Neuronal stem cell (in vitro differentiated cells): ENCODE measurements around the gene TP63.

ENCODE experiments used
- DNase-seq: peaks from one replicate; pipeline ENCODE4 v3.0.0-alpha.2; 2013; ENCODE audit warnings: low spot score
- H2AFZ ChIP-seq: one replicate; pipeline ENCODE4 v1.6.1; 2013; ENCODE audit warnings: mild to moderate bottlenecking, low read length, inconsistent platforms
- H2AK5ac ChIP-seq: 2 replicates; pipeline ENCODE4 v1.6.1; 2013; ENCODE audit warnings: low read depth, mild to moderate bottlenecking, inconsistent platforms, low read length, moderate library complexity, mixed read lengths
- H2BK120ac ChIP-seq: 2 replicates; pipeline ENCODE4 v1.6.1; 2013; ENCODE audit warnings: low read depth, mild to moderate bottlenecking, inconsistent platforms, low read length, moderate library complexity, mixed read lengths
- H2BK12ac ChIP-seq: one replicate; pipeline ENCODE4 v1.6.1; 2013; ENCODE audit warnings: low read length, inconsistent platforms
- H2BK15ac ChIP-seq: 2 replicates; pipeline ENCODE4 v1.6.1; 2013; ENCODE audit warnings: mild to moderate bottlenecking, low read length, inconsistent platforms, mixed read lengths
- H2BK5ac ChIP-seq: one replicate; pipeline ENCODE4 v1.6.1; 2013; ENCODE audit warnings: inconsistent platforms, mild to moderate bottlenecking, low read length, moderate library complexity
- H3K14ac ChIP-seq: one replicate; pipeline ENCODE4 v1.6.1; 2013; ENCODE audit warnings: low read length, inconsistent platforms
- H3K18ac ChIP-seq: 2 replicates; pipeline ENCODE4 v1.6.1; 2013; ENCODE audit warnings: low read length, inconsistent platforms
- H3K23ac ChIP-seq: 2 replicates; pipeline ENCODE4 v1.6.1; 2013; ENCODE audit warnings: low read depth, mild to moderate bottlenecking, mixed read lengths, low read length, inconsistent platforms; ENCODE audit not compliant: poor library complexity
- H3K27ac ChIP-seq: replicated peaks from 3 replicates; pipeline ENCODE4 v1.5.1; 2013; ENCODE audit warnings: low read length, inconsistent platforms
- H3K27me3 ChIP-seq, 3 experiments: 2 replicates each; pipeline ENCODE4 v1.6.1; 2013; ENCODE audit warnings: low read length in 3 of 3, mild to moderate bottlenecking in 2 of 3, inconsistent platforms in 1 of 3, low read depth in 1 of 3, mixed read lengths in 1 of 3, moderate library complexity in 1 of 3; ENCODE audit not compliant: control insufficient read depth in 3 of 3, insufficient read depth in 3 of 3
- H3K36me3 ChIP-seq, 2 donors: replicated peaks in 1 of 2; 2 replicates each; pipeline ENCODE4 v1.6.1; 2013; ENCODE audit warnings: low read length in 2 of 2; ENCODE audit not compliant: control insufficient read depth in 2 of 2, insufficient read depth in 2 of 2
- H3K4ac ChIP-seq: 2 replicates; pipeline ENCODE4 v1.6.1; 2013; ENCODE audit warnings: inconsistent platforms, mild to moderate bottlenecking, low read length, moderate library complexity
- H3K4me1 ChIP-seq, 2 donors: 1 replicate in 1 of 2; 2 replicates in 1 of 2; pipeline ENCODE4 v1.6.1; 2013; ENCODE audit warnings: low read length in 2 of 2, low read depth in 1 of 2; ENCODE audit not compliant: control insufficient read depth in 2 of 2, insufficient read depth in 1 of 2
- H3K4me2 ChIP-seq: one replicate; pipeline ENCODE4 v1.6.1; 2013; ENCODE audit warnings: mild to moderate bottlenecking, low read length, inconsistent platforms; ENCODE audit not compliant: insufficient read depth, poor library complexity, severe bottlenecking
- H3K4me3 ChIP-seq, 2 donors: 2 replicates each; pipeline ENCODE4 v1.5.1; 2013; ENCODE audit warnings: low read length in 2 of 2, mild to moderate bottlenecking in 2 of 2, inconsistent platforms in 1 of 2, moderate library complexity in 1 of 2
- H3K79me1 ChIP-seq: one replicate; pipeline ENCODE4 v1.6.1; 2013; ENCODE audit warnings: low read depth, mild to moderate bottlenecking, inconsistent platforms, low read length, moderate library complexity
- H3K9ac ChIP-seq: one replicate; pipeline ENCODE4 v1.6.1; 2013; ENCODE audit warnings: mild to moderate bottlenecking, low read depth, low read length, inconsistent platforms; ENCODE audit not compliant: poor library complexity
- H3K9me3 ChIP-seq, 2 donors: replicated peaks in 1 of 2; 2 replicates each; pipeline versions ENCODE3 to v1.6.1; 2013; ENCODE audit warnings: low read length in 2 of 2, mild to moderate bottlenecking in 2 of 2, inconsistent platforms in 1 of 2, low read depth in 1 of 2, mixed read lengths in 1 of 2, moderate library complexity in 1 of 2; ENCODE audit not compliant: control insufficient read depth in 2 of 2, insufficient read depth in 1 of 2
- H4K8ac ChIP-seq: one replicate; pipeline ENCODE4 v1.6.1; 2013; ENCODE audit warnings: low read depth, mild to moderate bottlenecking, inconsistent platforms, low read length, moderate library complexity
- H4K91ac ChIP-seq: one replicate; pipeline ENCODE4 v1.6.1; 2013; ENCODE audit warnings: low read length, low read depth, mild to moderate bottlenecking, inconsistent platforms; ENCODE audit not compliant: poor library complexity
- WGBS, 2 donors: extraction: QIAGEN DNeasy Blood & Tissue Kit; methylation state at CpG; one replicate each; pipeline ENCODE4 v1.1.7; 2013; ENCODE audit warnings: missing lambda C conversion rate in 2 of 2, mixed read lengths in 1 of 2; ENCODE audit not compliant: insufficient read length in 2 of 2, insufficient replicate concordance in 1 of 2; ENCODE audit errors: extremely low coverage in 2 of 2; 5-methylcytosine and 5-hydroxymethylcytosine counted together

The TP63 gene

GRCh38 chr3:189853906-189854305 is 222.7 kb downstream of the TP63 start:
- Histone ChIP-seq H3K4me1 (no peaks in the 10 kb centered on the region), H4K91ac (no peak overlapping the region), H3K4me3 (no peak overlapping the region), H2AK5ac (no peak overlapping the region), H3K27ac (no peak overlapping the region), H3K18ac (no peak overlapping the region), H3K4me2 (no peak overlapping the region), H3K23ac (no peak overlapping the region), H4K8ac (no peak overlapping the region), H2BK12ac (no peak overlapping the region), H3K14ac (no peak overlapping the region), H3K9ac (no peak overlapping the region), H2AFZ (no peak overlapping the region), H3K4ac (no peak overlapping the region), H3K27me3 (no peaks in the 10 kb centered on the region), H2BK5ac (no peak overlapping the region), H3K36me3 (no peaks in the 10 kb centered on the region), H2BK15ac (no peak overlapping the region), H3K9me3 (no peaks in the 10 kb centered on the region), H2BK120ac (no peak overlapping the region), H3K79me1 (no peaks in the 10 kb centered on the region)
- DNase-seq: no peak
- no CpG with 5 or more reads among the region's 3 CpGs for WGBS, 2 donors

- no peak overlapping the region for H2AFZ ChIP-seq
- WGBS, 2 donors: no CpG with 5 or more reads among the region's 4 CpGs
- H2BK5ac ChIP-seq: no peak overlapping the region
Measured at GRCh38 chr3:189860296-189860695, 229.1 kb downstream of the TP63 start.

GRCh38 chr3:189862385-189862998 is 231.3 kb downstream of the TP63 start:
- Histone ChIP-seq H3K4me2 (no peak overlapping the region), H2BK5ac (no peak overlapping the region), H3K36me3 (no peaks in the 10 kb centered on the region), H3K23ac (no peak overlapping the region), H4K8ac (no peak overlapping the region), H3K4ac (no peak overlapping the region), H3K27me3 (no peaks in the 10 kb centered on the region), H3K9ac (no peak overlapping the region), H3K4me3 (no peak overlapping the region), H2AFZ (no peak overlapping the region), H2BK12ac (no peak overlapping the region), H3K9me3 (no peaks in the 10 kb centered on the region), H3K27ac (no peak overlapping the region), H3K18ac (no peak overlapping the region), H3K4me1 (no peaks in the 10 kb centered on the region), H4K91ac (no peak overlapping the region), H3K14ac (no peak overlapping the region), H2BK120ac (no peak overlapping the region), H2BK15ac (no peak overlapping the region), H3K79me1 (no peaks in the 10 kb centered on the region), H2AK5ac (no peak overlapping the region)
- DNase-seq: no peak
- WGBS, 2 donors: no CpG with 5 or more reads among the region's 9 CpGs

More at GRCh38 chr3:189860296-189860695, 229.1 kb downstream of the TP63 start:
- Histone ChIP-seq H3K4me1 (no peaks in the 10 kb centered on the region), H3K4ac (no peak overlapping the region), H3K27me3 (no peaks in the 10 kb centered on the region), H2BK12ac (no peak overlapping the region), H2BK120ac (no peak overlapping the region), H3K9ac (no peak overlapping the region), H3K18ac (no peak overlapping the region), H3K14ac (no peak overlapping the region), H3K23ac (no peak overlapping the region), H2AK5ac (no peak overlapping the region), H3K36me3 (no peaks in the 10 kb centered on the region), H3K79me1 (no peaks in the 10 kb centered on the region), H2BK15ac (no peak overlapping the region), H3K4me2 (no peak overlapping the region), H3K4me3 (no peak overlapping the region), H4K8ac (no peak overlapping the region), H3K9me3 (no peaks in the 10 kb centered on the region), H4K91ac (no peak overlapping the region), H3K27ac (no peak overlapping the region)
- no peak for DNase-seq

GRCh38 chr3:189863031-189863430 is 231.8 kb downstream of the TP63 start:
- no peak overlapping the region for H2BK15ac ChIP-seq
- H2AFZ ChIP-seq: no peak overlapping the region
- H3K4ac ChIP-seq: no peak overlapping the region
- WGBS, 2 donors: no CpG with 5 or more reads among the region's 3 CpGs
- no peaks in the 10 kb centered on the region for H3K27me3 ChIP-seq
- H3K9ac ChIP-seq: no peak overlapping the region
- H3K4me3 ChIP-seq: no peak overlapping the region
- H3K4me1 ChIP-seq: no peaks in the 10 kb centered on the region
- no peak overlapping the region for H2BK12ac ChIP-seq
- no peak overlapping the region for H3K27ac ChIP-seq
- H3K79me1 ChIP-seq: no peaks in the 10 kb centered on the region
- no peak overlapping the region for H2BK5ac ChIP-seq
- no peak overlapping the region for H2AK5ac ChIP-seq
- no peak overlapping the region for H3K18ac ChIP-seq
- no peak for DNase-seq
- no peaks in the 10 kb centered on the region for H3K9me3 ChIP-seq
- H4K8ac ChIP-seq: no peak overlapping the region
- H3K4me2 ChIP-seq: no peak overlapping the region
- no peak overlapping the region for H4K91ac ChIP-seq
- H3K14ac ChIP-seq: no peak overlapping the region
- no peak overlapping the region for H2BK120ac ChIP-seq
- H3K36me3 ChIP-seq: no peaks in the 10 kb centered on the region
- H3K23ac ChIP-seq: no peak overlapping the region
